ENCODE data around the gene TSPAN5. TPM values are rescaled to one million over a fixed set of nuclear protein-coding genes. Genes with fewer than 3 reads are reported as not detected.
A peak's percentile ranks its signal among the peaks of the same experiment; 100 is the strongest.

TSPAN5 gene
- polyA plus RNA-seq, 3 donors from 2014 or later: 21.9 to 37.8 (median 27.2) TPM

GRCh38 chr4:98574816-98575215, 83.6 kb downstream of the TSPAN5 start:
- DNase-seq: no peak
- peaks cover 0 to 4% (median 0%) of the 10 kb centered on the region in 3 donors for H3K27me3 Mint-ChIP-seq (ENCODE audit: low read depth in 3 of 3)
- H3K27ac Mint-ChIP-seq: peak overlapping the region in 1 of 6 donors; percentile 37
- H3K36me3 Mint-ChIP-seq: peaks cover 8 to 20% (median 13%) of the 10 kb centered on the region in 3 donors
- H3K9me3 Mint-ChIP-seq: no peaks in the 10 kb centered on the region
- no peak overlapping the region for H3K4me3 Mint-ChIP-seq
- H3K4me1 Mint-ChIP-seq: peaks cover 14 to 50% of the 10 kb centered on the region in 2 donors

DNA sequence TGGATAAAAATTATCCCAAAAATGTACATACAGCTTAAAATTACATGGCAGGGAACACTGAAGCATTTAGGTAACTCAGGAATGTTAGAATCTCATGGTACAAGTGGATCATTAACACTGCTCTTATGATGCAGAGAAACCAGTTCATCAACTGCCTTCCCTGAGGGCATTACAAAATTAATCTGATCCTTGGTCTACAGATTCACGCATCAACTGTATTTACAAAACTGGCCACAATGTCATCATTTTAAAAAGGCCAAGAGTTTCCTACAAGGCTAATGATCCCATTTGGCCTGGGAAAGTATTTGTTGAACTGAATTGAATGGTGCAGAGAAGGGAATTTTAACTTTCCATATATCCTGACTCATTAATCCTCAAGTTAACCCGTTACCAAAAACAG, 84.6 kb downstream of the TSPAN5 start:
- Mint-ChIP-seq H3K4me1 (peaks cover 11 to 43% of the 10 kb centered on the region in 2 donors), H3K27ac (no peak overlapping the region), H3K9me3 (no peaks in the 10 kb centered on the region)

GRCh38 chr4:98572697-98573096, 85.7 kb downstream of the TSPAN5 start:
- H3K27me3 Mint-ChIP-seq (ENCODE audit: low read depth in 3 of 3): peaks cover 0 to 4% (median 0%) of the 10 kb centered on the region in 3 donors
- peak overlapping the region in 1 of 6 donors; percentile 44 for H3K27ac Mint-ChIP-seq
- DNase-seq: no peak
- no peak overlapping the region for H3K4me3 Mint-ChIP-seq
- peaks cover 8 to 20% (median 13%) of the 10 kb centered on the region in 3 donors for H3K36me3 Mint-ChIP-seq
- no peaks in the 10 kb centered on the region for H3K9me3 Mint-ChIP-seq
- peaks cover 8 to 35% of the 10 kb centered on the region in 2 donors for H3K4me1 Mint-ChIP-seq

More for the DNA sequence above, 84.6 kb downstream of the TSPAN5 start:
- no peak for DNase-seq
- Mint-ChIP-seq H3K4me3 (no peak overlapping the region), H3K36me3 (peaks cover 8 to 20% (median 13%) of the 10 kb centered on the region in 3 donors), H3K27me3 (ENCODE audit: low read depth in 3 of 3) (peaks cover 0 to 4% (median 0%) of the 10 kb centered on the region in 3 donors)

GRCh38 chr4:98571161-98571786, 87.1 kb downstream of the TSPAN5 start:
- H3K4me1 Mint-ChIP-seq: peaks cover 10 to 28% of the 10 kb centered on the region in 2 donors
- no peak for DNase-seq
- H3K4me3 Mint-ChIP-seq: peak overlapping the region in 1 of 5 donors; percentile 11
- peaks cover 0 to 5% (median 0%) of the 10 kb centered on the region in 3 donors for H3K27me3 Mint-ChIP-seq (ENCODE audit: low read depth in 3 of 3)
- H3K9me3 Mint-ChIP-seq: no peaks in the 10 kb centered on the region
- peak overlapping the region in 1 of 6 donors; percentile 9 for H3K27ac Mint-ChIP-seq
- peaks cover 12 to 17% (median 14%) of the 10 kb centered on the region in 3 donors for H3K36me3 Mint-ChIP-seq

DNA sequence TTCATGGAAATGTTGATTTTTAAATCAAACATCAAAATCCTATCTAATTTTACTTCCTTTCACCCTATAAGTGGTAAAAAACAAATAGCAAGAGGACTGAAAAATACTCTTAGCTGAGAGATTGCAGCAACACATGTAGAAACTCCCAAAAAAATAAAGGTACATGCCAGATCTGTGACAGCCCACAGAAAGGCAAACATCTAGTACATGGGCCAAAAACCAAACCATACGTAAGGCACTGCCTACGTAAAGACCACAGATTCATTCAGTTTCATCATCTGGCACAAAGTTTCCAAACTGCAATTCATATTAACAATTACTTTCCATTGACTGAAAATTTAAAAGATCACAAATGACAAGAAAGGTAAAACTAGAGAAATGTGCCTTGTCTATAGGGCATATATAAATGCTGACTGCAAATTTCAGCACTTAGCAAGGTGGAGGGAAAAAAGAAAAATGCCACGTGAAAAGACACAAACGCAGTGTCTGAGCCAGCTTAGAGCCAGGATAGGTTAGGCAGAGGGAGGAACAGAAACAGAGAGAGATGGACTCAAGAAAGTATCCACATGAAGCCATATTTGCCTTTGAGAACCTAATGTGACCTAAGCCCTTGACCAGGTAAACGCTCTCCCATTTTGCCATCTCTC, 88.1 kb downstream of the TSPAN5 start:
- Mint-ChIP-seq H3K27ac (peak overlapping the region in 2 of 6 donors; percentile 20 to 47), H3K27me3 (ENCODE audit: low read depth in 3 of 3) (peaks cover 0 to 5% (median 0%) of the 10 kb centered on the region in 3 donors), H3K4me3 (no peak overlapping the region), H3K4me1 (peaks cover 16 to 37% of the 10 kb centered on the region in 2 donors), H3K9me3 (no peaks in the 10 kb centered on the region), H3K36me3 (peaks cover 12 to 14% (median 14%) of the 10 kb centered on the region in 3 donors)
- DNase-seq: no peak

GRCh38 chr4:98568941-98569663, 89.3 kb downstream of the TSPAN5 start:
- H3K9me3 Mint-ChIP-seq: no peaks in the 10 kb centered on the region
- H3K27ac Mint-ChIP-seq: no peak overlapping the region

DNA sequence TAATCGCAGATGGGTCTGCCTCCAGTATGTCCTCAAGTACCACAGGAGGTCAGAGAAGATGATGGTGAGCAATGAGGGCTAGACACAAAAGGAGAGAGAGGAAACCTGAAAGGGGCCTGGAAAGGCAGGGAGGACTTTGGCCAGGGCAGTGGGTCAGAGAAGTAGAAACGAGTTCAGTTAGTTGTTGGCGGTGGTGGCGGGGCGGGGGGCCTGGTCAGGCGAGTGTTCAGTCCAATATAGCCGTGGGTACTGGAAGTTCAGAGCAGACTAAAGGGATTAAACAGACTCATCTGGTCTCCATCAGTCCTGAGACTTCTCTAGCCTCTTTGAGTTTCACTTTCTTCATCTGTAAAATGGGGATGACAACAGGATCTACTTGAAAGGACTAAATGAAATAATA, 90.8 kb downstream of the TSPAN5 start:
- H3K27me3 Mint-ChIP-seq (ENCODE audit: low read depth in 3 of 3): peaks cover 0 to 5% (median 0%) of the 10 kb centered on the region in 3 donors
- H3K9me3 Mint-ChIP-seq: no peaks in the 10 kb centered on the region
- no peak overlapping the region for H3K27ac Mint-ChIP-seq
- DNase-seq: no peak
- no peak overlapping the region for H3K4me3 Mint-ChIP-seq
- peaks cover 16 to 46% of the 10 kb centered on the region in 2 donors for H3K4me1 Mint-ChIP-seq
- peaks cover 3 to 5% (median 4%) of the 10 kb centered on the region in 3 donors for H3K36me3 Mint-ChIP-seq

More at GRCh38 chr4:98568941-98569663, 89.3 kb downstream of the TSPAN5 start:
- H3K4me1 Mint-ChIP-seq: peaks cover 16 to 39% of the 10 kb centered on the region in 2 donors
- H3K27me3 Mint-ChIP-seq (ENCODE audit: low read depth in 3 of 3): peaks cover 0 to 5% (median 0%) of the 10 kb centered on the region in 3 donors
- DNase-seq: no peak
- no peak overlapping the region for H3K4me3 Mint-ChIP-seq
- H3K36me3 Mint-ChIP-seq: peaks cover 4 to 8% (median 5%) of the 10 kb centered on the region in 3 donors

GRCh38 chr4:98566361-98567008, 91.9 kb downstream of the TSPAN5 start:
- Mint-ChIP-seq H3K27me3 (ENCODE audit: low read depth in 3 of 3) (peaks cover 0 to 5% (median 0%) of the 10 kb centered on the region in 3 donors), H3K4me3 (no peak overlapping the region), H3K4me1 (peaks cover 17 to 35% of the 10 kb centered on the region in 2 donors), H3K9me3 (no peaks in the 10 kb centered on the region), H3K36me3 (peaks cover 3 to 5% (median 5%) of the 10 kb centered on the region in 3 donors), H3K27ac (no peak overlapping the region)
- no peak for DNase-seq

DNA sequence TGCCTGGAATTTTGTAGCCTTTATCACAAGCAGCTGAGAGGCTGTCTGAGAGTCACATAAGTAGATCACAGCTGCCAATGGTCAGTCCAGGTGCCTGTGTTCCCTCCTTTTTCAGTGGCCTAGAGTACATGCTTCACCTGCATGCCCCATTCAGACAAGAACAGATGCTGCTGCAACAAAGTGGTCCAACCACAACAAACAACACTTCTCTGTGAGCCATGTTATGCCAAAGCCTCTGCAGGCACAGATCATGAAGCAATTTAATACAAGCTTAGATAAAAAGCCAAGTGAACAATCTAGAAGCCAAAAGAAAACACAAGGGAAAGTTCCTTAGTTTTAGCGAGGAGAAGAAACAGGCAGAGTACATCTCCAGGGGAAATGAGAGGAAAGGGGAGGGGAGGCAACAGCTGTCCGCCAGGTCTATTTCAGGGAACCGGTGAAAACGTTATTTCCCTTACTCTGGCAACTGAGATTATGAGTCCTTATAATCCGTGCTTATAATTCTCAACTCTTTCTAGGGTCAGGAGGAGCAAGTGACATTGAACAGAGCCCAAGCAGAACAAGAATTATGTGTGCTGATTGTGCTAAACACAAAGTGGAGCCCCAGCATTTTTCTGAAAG, 92.6 kb downstream of the TSPAN5 start:
- DNase-seq: no peak
- H3K36me3 Mint-ChIP-seq: peaks cover 3 to 8% (median 5%) of the 10 kb centered on the region in 3 donors
- H3K4me1 Mint-ChIP-seq: peaks cover 15 to 28% of the 10 kb centered on the region in 2 donors
- peak overlapping the region in 2 of 6 donors; percentile 17 to 25 for H3K27ac Mint-ChIP-seq
- H3K4me3 Mint-ChIP-seq: no peak overlapping the region
- H3K27me3 Mint-ChIP-seq (ENCODE audit: low read depth in 3 of 3): peaks cover 0 to 5% (median 0%) of the 10 kb centered on the region in 3 donors
- H3K9me3 Mint-ChIP-seq: no peaks in the 10 kb centered on the region

DNA sequence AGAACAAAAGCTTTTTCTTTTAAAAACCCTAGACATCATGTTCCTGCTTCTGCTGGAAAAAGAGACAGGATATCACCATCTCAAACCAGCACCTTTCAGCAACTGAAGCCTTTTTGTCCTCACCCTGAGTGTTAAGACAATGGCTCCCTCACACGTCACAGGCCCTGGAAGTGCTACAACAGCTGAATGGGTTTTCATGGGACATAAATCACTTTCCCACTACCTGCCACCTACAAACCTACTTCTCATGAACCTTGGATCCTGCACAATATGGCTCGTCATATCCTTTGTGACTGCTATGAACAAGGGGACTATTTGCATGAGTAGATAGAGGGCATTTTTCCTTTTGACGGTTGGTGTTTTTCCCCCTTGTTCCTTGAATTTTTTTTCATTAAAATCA, 93.6 kb downstream of the TSPAN5 start:
- DNase-seq: no peak
- H3K27me3 Mint-ChIP-seq (ENCODE audit: low read depth in 3 of 3): peaks cover 0 to 1% (median 0%) of the 10 kb centered on the region in 3 donors
- no peak overlapping the region for H3K4me3 Mint-ChIP-seq
- H3K36me3 Mint-ChIP-seq: peaks cover 3 to 5% (median 4%) of the 10 kb centered on the region in 3 donors
- no peak overlapping the region for H3K27ac Mint-ChIP-seq
- peaks cover 15 to 21% of the 10 kb centered on the region in 2 donors for H3K4me1 Mint-ChIP-seq
- H3K9me3 Mint-ChIP-seq: no peaks in the 10 kb centered on the region

GRCh38 chr4:98560321-98560720, 98.1 kb downstream of the TSPAN5 start:
- Mint-ChIP-seq H3K9me3 (no peaks in the 10 kb centered on the region), H3K4me3 (no peak overlapping the region), H3K27me3 (ENCODE audit: low read depth in 3 of 3) (no peaks in the 10 kb centered on the region), H3K36me3 (peaks cover 0 to 4% (median 0%) of the 10 kb centered on the region in 3 donors), H3K27ac (no peak overlapping the region), H3K4me1 (peaks cover 3 to 11% of the 10 kb centered on the region in 2 donors)
- DNase-seq: no peak

- Mint-ChIP-seq H3K27me3 (ENCODE audit: low read depth in 3 of 3) (no peaks in the 10 kb centered on the region), H3K4me3 (no peak overlapping the region), H3K4me1 (peaks cover 3 to 4% of the 10 kb centered on the region in 2 donors), H3K27ac (no peak overlapping the region), H3K36me3 (peaks cover 0 to 4% (median 4%) of the 10 kb centered on the region in 3 donors), H3K9me3 (no peaks in the 10 kb centered on the region)
- no peak for DNase-seq
These were observed 99.8 kb downstream of the TSPAN5 start for GRCh38 chr4:98558471-98559169.
